Transverse colon (tissue), 4 donors: ENCODE measurements around the gene TMEM131L. TPM values are rescaled to one million over a fixed set of nuclear protein-coding genes. Genes with fewer than 3 reads are reported as not detected.

ENCODE experiments used
- DNase-seq: peaks from one replicate; pipeline ENCODE4 v3.0.0-alpha.2; 2019
- H3K27ac ChIP-seq, 4 donors: fragments of 200-600 bp; sonication (generic); 2 replicates each; pipeline ENCODE4 v1.5.1; 2016 to 2018; ENCODE audit warnings: inconsistent platforms in 4 of 4
- H3K27me3 ChIP-seq: fragments of 200-600 bp; sonication (generic); 2 replicates; pipeline ENCODE4 v1.5.1; 2017; ENCODE audit warnings: inconsistent platforms
- H3K36me3 ChIP-seq, 4 donors: fragments of 200-600 bp; sonication (generic); 2 replicates each; pipeline ENCODE4 v1.5.1; 2017 to 2019; ENCODE audit warnings: inconsistent platforms in 4 of 4
- H3K4me1 ChIP-seq, 4 donors: fragments of 200-600 bp; sonication (generic); 2 replicates each; pipeline ENCODE4 v1.5.1; 2017 to 2020; ENCODE audit warnings: inconsistent platforms in 4 of 4
- H3K4me3 ChIP-seq, 4 donors: fragments of 200-600 bp; sonication (generic); 1 replicate in 1 of 4; 2 replicates in 3 of 4; pipeline versions ENCODE4 v1.5.1 to v1.6.1; 2017 to 2019; ENCODE audit warnings: inconsistent platforms in 4 of 4
- H3K9me3 ChIP-seq, 2 donors: fragments of 200-600 bp; sonication (generic); 2 replicates each; pipeline ENCODE4 v1.5.1; 2017 to 2019; ENCODE audit warnings: inconsistent platforms in 2 of 2
- EP300 ChIP-seq: sonication (generic); formaldehyde crosslinking; IDR thresholded peaks from one replicate; pipeline ENCODE4 v1.6.1; 2017; ENCODE audit warnings: antibody characterized with exemption, low read depth
- POLR2A ChIP-seq: fragments of 450-650 bp; IDR thresholded peaks from one replicate; pipeline ENCODE4 v1.6.1; 2016; ENCODE audit warnings: antibody characterized with exemption, mild to moderate bottlenecking, moderate library complexity
- POLR2AphosphoS5 ChIP-seq, 3 donors: sonication (generic); formaldehyde crosslinking; IDR thresholded peaks; one replicate each; pipeline ENCODE4 v1.6.1; 2016; ENCODE audit warnings: antibody characterized with exemption in 3 of 3
- WGBS, 2 donors: methylation state at CpG; one replicate each; pipeline ENCODE4 v1.1.5; 2018; ENCODE audit warnings: low coverage in 1 of 2; 5-methylcytosine and 5-hydroxymethylcytosine counted together
- in situ Hi-C, 4 donors: fragments of 200-750 bp; cut with MboI; loops; one replicate each; pipeline versions ENCODE4 v1.15.0 to v1.15.1; 2017; ENCODE audit warnings: low sequenced_read_pairs in 3 of 4, low pct_ligation_motif_present in 1 of 4, low pct_unique_long_range_greater_than_20kb in 1 of 4
- intact Hi-C: fragments of 100-400 bp; cut with DNase I; formaldehyde crosslinking; loops from one replicate; pipeline ENCODE4 v1.15.1; 2023; ENCODE audit warnings: low total_unique reads
- total RNA-seq, 4 donors: library from RNA; depleted of rRNA; stranded (reverse); fragments of >200 nt; gene quantifications; one replicate each; pipeline ENCODE4 v1.1.0, GENCODE V29; 2016
- TF ChIP-seq, protein P1 (sequence below), 5 experiments: fragments of 200-600 bp in 3 of 5; fragments of 450-650 bp in 2 of 5; sonication (generic) in 3 of 5; IDR thresholded peaks; 1 replicate in 2 of 5; 2 replicates in 3 of 5; pipeline ENCODE4 v1.5.1; 2016 to 2017; ENCODE audit warnings: antibody characterized with exemption in 5 of 5, inconsistent platforms in 3 of 5, mild to moderate bottlenecking in 2 of 5, moderate library complexity in 1 of 5

Gene TMEM131L
- total RNA-seq, 4 donors from 2014 or later, result 5.2 to 14.8 (median 8.3) TPM

DNA sequence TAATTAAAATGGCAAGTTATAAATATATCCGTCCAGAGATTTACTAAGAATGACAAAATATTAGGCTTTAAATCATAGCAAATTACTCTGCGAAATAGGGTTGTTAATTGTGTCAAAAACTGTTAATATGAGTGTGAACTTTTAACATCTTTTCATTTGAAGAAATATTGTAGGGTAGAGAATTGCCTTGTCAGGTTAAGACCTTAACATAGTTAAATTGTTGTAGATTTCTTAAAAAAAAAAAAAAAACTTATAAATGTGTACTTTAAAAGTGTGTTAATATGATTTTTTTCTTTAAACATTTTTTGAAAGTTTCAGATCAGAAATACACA is 110.2 kb downstream of the TMEM131L start:
- 49 to 54% methylated on average over 2 of the region's 2 CpGs for WGBS, 2 donors
- in situ Hi-C loops (loop anchor here (10.0 to 25.0 kb wide), 4 partner anchors 142 to 439 kb away; partner anchors contain the start of gene MND1 (in 2 of the 4)), intact Hi-C loops (loop anchor here (10.0 kb wide), 2 partner anchors 122 to 432 kb away; no protein-coding TSS in a partner anchor)
- Histone ChIP-seq H3K27ac (no peak overlapping the region), H3K36me3 (no peaks in the 10 kb centered on the region), H3K4me3 (no peak overlapping the region), H3K27me3 (no peaks in the 10 kb centered on the region), H3K9me3 (no peaks in the 10 kb centered on the region), H3K4me1 (peaks cover 0 to 33% (median 10%) of the 10 kb centered on the region in 4 donors)
- DNase-seq, result no peak
- TF ChIP-seq EP300 (no peak), POLR2AphosphoS5 (IDR thresholded peaks at IDR 0.05) (no peak), POLR2A (no peak)
- TF ChIP-seq, protein P1, sequence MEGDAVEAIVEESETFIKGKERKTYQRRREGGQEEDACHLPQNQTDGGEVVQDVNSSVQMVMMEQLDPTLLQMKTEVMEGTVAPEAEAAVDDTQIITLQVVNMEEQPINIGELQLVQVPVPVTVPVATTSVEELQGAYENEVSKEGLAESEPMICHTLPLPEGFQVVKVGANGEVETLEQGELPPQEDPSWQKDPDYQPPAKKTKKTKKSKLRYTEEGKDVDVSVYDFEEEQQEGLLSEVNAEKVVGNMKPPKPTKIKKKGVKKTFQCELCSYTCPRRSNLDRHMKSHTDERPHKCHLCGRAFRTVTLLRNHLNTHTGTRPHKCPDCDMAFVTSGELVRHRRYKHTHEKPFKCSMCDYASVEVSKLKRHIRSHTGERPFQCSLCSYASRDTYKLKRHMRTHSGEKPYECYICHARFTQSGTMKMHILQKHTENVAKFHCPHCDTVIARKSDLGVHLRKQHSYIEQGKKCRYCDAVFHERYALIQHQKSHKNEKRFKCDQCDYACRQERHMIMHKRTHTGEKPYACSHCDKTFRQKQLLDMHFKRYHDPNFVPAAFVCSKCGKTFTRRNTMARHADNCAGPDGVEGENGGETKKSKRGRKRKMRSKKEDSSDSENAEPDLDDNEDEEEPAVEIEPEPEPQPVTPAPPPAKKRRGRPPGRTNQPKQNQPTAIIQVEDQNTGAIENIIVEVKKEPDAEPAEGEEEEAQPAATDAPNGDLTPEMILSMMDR (IDR thresholded peaks at IDR 0.05), result no peak

DNA sequence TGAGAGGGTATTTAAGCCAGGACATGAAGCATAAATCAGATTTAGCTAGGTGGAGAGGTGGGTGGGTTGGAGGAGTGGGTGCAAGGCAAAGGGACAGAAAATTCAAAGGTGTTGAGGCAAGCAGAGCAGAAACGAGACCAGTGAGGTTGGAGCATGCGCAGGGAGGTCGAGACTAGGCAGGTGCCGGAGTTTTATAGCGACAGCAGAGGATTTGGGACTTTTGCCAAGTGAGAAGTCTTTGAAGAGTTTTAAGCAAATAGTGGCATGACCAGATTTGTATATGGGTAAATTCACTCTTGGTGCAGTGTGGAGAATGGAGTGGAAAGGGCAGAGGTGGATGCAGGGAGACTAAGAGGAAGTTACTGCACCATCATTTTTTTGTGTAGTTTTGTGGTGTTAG is 110.9 kb downstream of the TMEM131L start:
- H3K4me1 ChIP-seq, result peaks cover 0 to 33% (median 10%) of the 10 kb centered on the region in 4 donors
- no peak overlapping the region for H3K27ac ChIP-seq
- no peaks in the 10 kb centered on the region for H3K27me3 ChIP-seq
- intact Hi-C loops (loop anchor here (10.0 kb wide), 2 partner anchors 122 to 432 kb away; no protein-coding TSS in a partner anchor), in situ Hi-C loops (loop anchor here (10.0 to 25.0 kb wide), 4 partner anchors 142 to 440 kb away; partner anchors contain the start of gene MND1 (in 2 of the 4))
- TF ChIP-seq POLR2AphosphoS5 (IDR thresholded peaks at IDR 0.05) (no peak), POLR2A (no peak)
- DNase-seq, result peak; percentile 26
- H3K36me3 ChIP-seq, result no peaks in the 10 kb centered on the region
- no peak overlapping the region for H3K4me3 ChIP-seq
- 55 to 59% methylated on average over 2 to 5 of the region's 5 CpGs for WGBS, 2 donors
- no peaks in the 10 kb centered on the region for H3K9me3 ChIP-seq

DNA sequence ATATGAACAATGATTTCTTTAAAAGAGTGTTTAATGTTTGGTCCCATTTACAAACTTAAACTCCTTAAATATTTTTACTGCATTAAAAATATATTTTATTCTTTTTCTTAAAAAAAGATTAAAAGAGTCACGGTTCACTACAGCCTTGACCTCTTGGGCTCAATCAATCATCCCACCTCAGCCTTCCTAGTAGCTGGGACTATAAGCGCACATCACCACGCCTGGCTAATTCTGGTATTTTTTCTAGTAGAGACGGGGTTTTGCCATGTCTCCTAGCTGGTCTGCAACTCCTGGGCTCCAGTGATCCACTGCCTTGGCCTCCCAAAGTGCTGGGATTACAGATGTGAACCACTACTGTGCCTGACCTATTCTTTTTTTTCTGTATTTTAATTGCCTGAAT is 113.2 kb downstream of the TMEM131L start:
- in situ Hi-C loops, result loop anchor here (10.0 to 25.0 kb wide), 4 partner anchors 145 to 442 kb away; partner anchors contain the start of gene MND1 (in 2 of the 4)
- Histone ChIP-seq H3K9me3 (no peaks in the 10 kb centered on the region), H3K4me1 (peaks cover 0 to 21% (median 6%) of the 10 kb centered on the region in 4 donors), H3K27ac (no peak overlapping the region), H3K36me3 (no peaks in the 10 kb centered on the region), H3K27me3 (no peaks in the 10 kb centered on the region), H3K4me3 (no peak overlapping the region)
- TF ChIP-seq POLR2AphosphoS5 (IDR thresholded peaks at IDR 0.05), result no peak
- TF ChIP-seq, protein P1 (IDR thresholded peaks at IDR 0.05), result no peak
- no peak for TF ChIP-seq POLR2A
- no peak for TF ChIP-seq EP300
- DNase-seq, result no peak
- WGBS, 2 donors, result 83 to 94% methylated on average over 4 of the region's 4 CpGs
- intact Hi-C loops, result loop anchor here (10.0 kb wide), 2 partner anchors 125 to 435 kb away; no protein-coding TSS in a partner anchor

- H3K4me1 ChIP-seq, result peaks cover 0 to 18% (median 6%) of the 10 kb centered on the region in 4 donors
- in situ Hi-C loops, result loop anchor here (5.0 to 25.0 kb wide), 6 partner anchors 145 to 443 kb away; partner anchors contain the start of gene MND1 (in 2 of the 4)
- TF ChIP-seq EP300 (no peak), POLR2AphosphoS5 (IDR thresholded peaks at IDR 0.05) (no peak), POLR2A (no peak)
- TF ChIP-seq, protein P1 (IDR thresholded peaks at IDR 0.05), result no peak
- H3K36me3 ChIP-seq, result no peaks in the 10 kb centered on the region
- WGBS, 2 donors, result 23% methylated on average over 1 of the region's 1 CpG; no CpG with 5 or more reads in 1 of the 2 donors
- H3K27ac ChIP-seq, result no peak overlapping the region
- H3K4me3 ChIP-seq, result no peak overlapping the region
- no peaks in the 10 kb centered on the region for H3K9me3 ChIP-seq
- intact Hi-C loops, result loop anchor here (10.0 kb wide), 2 partner anchors 125 to 435 kb away; no protein-coding TSS in a partner anchor
- H3K27me3 ChIP-seq, result no peaks in the 10 kb centered on the region
- no peak for DNase-seq
Observed at GRCh38 chr4:153579872-153580271, 113.7 kb downstream of the TMEM131L start.
